GM12801 (cell line): ENCODE data around the gene RDH5.

ENCODE experiments used
- TF ChIP-seq, protein P1 (sequence below): IDR thresholded peaks from one replicate; pipeline ENCODE4 v1.5.1; 2011; ENCODE audit warnings: control low read depth; ENCODE audit not compliant: insufficient read length; ENCODE audit errors: extremely low read depth

Gene RDH5, protein sequence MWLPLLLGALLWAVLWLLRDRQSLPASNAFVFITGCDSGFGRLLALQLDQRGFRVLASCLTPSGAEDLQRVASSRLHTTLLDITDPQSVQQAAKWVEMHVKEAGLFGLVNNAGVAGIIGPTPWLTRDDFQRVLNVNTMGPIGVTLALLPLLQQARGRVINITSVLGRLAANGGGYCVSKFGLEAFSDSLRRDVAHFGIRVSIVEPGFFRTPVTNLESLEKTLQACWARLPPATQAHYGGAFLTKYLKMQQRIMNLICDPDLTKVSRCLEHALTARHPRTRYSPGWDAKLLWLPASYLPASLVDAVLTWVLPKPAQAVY

DNA sequence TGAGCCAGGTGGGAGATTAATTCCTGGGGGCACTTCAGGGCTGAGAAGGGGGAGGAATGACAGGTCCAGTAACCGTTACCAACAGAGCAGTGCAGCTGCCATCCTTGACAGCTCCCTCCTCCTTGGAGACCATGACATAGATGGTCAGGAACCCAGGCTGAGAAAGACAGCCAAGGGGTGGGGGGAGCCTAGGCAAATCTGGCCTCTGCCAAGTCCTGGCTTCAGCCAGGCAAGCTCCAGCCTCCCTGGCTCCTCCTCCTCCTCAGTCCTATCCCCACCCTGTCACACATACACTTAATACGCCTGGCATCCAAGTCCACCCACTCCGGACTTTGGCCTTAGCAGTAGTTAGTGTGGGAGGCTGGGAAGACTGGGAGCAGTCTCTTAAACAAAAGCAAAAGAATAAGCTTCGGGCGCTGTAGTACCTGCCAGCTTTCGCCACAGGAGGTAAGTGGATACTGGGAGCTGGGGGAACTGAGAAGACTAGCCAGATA lies at the start of gene RDH5:
TSS of gene RDH5 (plus strand) at position 323 of the 494 bp plus-strand sequence. CDS start 792 bp downstream, outside the sequence.
- TF ChIP-seq, protein P1, sequence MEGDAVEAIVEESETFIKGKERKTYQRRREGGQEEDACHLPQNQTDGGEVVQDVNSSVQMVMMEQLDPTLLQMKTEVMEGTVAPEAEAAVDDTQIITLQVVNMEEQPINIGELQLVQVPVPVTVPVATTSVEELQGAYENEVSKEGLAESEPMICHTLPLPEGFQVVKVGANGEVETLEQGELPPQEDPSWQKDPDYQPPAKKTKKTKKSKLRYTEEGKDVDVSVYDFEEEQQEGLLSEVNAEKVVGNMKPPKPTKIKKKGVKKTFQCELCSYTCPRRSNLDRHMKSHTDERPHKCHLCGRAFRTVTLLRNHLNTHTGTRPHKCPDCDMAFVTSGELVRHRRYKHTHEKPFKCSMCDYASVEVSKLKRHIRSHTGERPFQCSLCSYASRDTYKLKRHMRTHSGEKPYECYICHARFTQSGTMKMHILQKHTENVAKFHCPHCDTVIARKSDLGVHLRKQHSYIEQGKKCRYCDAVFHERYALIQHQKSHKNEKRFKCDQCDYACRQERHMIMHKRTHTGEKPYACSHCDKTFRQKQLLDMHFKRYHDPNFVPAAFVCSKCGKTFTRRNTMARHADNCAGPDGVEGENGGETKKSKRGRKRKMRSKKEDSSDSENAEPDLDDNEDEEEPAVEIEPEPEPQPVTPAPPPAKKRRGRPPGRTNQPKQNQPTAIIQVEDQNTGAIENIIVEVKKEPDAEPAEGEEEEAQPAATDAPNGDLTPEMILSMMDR = no peak

DNA sequence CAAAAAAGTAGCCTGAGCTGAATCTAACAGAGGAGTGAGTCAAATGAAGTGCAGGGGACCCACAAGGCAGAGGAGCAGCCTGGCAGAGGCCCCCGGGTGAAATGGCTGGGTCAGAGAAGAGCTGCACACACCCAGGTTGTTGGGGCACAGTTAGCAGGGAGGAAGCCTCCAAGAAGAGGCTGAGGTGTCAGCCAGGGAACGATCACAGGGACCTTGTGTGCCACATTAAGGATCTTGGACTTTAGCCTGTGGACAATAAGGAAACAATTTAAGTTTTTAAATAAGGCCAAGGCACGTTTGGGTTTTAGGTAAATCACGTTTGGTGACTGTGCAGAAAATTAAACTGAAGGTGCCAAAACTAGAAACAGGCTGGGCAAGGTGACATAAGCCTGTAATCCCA lies 48.4 kb upstream of the RDH5 start:
- TF ChIP-seq, protein P1 = no peak

DNA sequence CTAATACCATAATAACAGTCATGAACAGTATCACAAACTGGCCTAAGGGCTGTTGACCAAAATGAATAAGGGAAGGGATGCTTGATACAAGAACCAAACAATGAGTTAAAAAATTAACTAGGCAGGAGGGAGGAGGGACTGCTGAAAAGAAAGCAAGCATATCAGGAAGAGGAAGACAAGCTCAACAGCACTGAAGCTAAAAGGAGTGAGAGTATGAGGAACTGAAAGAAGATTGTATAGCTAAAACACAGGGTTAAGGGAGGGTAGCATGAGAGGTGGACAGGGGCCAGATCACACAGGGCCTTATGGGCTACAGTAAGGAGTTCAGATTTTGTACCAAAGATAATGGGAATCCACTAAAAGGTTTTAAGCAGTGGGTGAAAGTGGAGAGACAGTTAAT lies 46.6 kb upstream of the RDH5 start:
- TF ChIP-seq, protein P1 = no peak

DNA sequence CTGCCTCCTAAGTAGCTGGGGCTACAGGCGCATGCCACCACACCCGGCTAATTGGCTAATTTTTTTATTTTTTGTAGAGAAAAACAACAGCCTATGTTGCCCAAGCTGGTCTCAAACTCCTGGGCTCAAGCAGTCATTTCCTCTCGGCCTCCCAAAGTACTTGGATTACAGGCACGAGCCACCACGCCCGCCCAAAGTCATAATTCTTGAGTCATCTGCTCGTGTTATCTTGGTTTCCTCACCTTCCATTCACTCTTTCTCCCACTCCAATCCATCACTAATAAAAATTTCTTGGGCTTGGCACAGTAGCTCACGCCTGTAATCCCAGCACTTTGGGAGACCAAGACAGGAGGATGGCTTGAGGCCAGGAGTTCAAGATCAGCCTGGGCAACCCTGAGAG lies 44.5 kb upstream of the RDH5 start:
- TF ChIP-seq, protein P1 = no peak

DNA sequence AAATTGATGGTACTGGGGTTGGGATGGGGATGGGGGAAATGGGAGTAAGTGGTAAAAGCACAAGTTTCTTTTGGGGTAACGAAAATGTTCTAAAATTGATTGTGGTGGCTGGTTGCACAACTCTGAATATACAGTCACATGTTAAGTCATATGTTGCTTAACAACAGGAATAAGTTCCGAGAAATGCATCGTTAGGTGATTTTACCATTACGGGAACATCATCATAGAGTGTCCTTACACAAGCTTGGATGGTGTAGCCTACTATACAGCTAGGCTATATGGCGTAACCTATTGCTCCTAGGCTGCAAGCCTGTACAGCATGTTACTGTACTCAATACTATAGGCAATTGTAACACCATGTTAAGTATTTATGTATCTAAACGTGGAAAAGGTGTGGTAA lies 43.5 kb upstream of the RDH5 start:
- TF ChIP-seq, protein P1 = no peak

DNA sequence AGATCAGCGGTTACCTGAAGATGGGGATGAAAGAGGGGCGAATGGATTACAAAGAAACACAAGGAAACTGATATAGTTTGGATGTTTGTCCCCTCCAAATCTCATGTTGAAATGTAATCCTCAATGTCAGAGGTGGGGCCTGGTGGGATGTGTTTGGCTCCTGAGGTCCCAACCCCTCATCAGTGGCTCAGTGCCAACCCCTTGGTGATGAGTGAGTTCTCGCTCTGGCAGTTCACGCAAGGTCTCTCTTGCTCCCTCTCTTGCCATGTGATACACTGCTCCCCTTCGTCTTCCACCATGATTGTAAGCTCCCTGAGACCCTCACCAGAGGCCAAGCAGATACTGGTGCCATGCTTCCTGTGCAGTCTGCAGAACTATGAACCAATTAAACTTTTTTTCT lies 40.5 kb upstream of the RDH5 start:
- TF ChIP-seq, protein P1 = no peak

DNA sequence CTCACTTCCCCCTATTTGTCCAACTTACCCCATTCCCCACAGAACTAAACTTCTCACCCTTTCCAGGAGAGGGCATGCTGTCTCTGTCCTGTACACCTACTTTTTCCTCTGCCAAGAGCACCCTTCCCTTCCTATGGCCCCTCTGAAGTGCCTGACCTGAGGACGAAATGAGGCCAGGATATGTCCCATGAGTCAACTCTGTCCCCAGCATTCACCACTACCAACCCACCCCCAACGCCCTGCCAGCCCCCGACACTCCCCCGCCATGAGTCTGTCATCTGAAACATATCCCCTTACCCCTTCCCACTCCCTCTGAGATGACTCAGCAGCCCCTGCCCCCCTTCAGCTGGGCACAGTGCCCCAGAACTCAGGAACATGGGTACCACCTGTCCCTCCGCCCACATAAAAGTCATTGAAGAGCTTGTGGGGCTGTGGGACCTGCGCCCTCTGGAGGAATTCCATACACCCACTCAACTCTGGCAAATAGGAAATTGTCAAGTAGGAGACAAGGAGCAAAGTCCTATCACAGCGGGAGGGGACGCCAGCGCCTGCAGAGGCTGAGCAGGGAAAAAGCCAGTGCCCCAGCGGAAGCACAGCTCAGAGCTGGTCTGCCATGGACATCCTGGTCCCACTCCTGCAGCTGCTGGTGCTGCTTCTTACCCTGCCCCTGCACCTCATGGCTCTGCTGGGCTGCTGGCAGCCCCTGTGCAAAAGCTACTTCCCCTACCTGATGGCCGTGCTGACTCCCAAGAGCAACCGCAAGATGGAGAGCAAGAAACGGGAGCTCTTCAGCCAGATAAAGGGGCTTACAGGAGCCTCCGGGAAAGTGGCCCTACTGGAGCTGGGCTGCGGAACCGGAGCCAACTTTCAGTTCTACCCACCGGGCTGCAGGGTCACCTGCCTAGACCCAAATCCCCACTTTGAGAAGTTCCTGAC lies 38.8 kb upstream of the RDH5 start:
- TF ChIP-seq, protein P1 = no peak
